Measurements from ENCODE around the gene ADGRG3. TPM values are rescaled to one million over a fixed set of nuclear protein-coding genes. Genes with fewer than 3 reads are reported as not detected.

The ADGRG3 gene
- total RNA-seq, 1 experiment from 2014 or later, result not detected

- Histone ChIP-seq H3K9me3 (ENCODE audit: control insufficient read depth in 1 of 2, insufficient read depth in 1 of 2, low read depth in 1 of 2, low read length in 2 of 2) (no peaks in the 10 kb centered on the region), H3K4me2 (ENCODE audit: low read length) (no peak overlapping the region), H3K79me2 (ENCODE audit: insufficient read depth, low read length) (no peaks in the 10 kb centered on the region), H3K4me3 (replicated peaks in 1 of 2; ENCODE audit: low read depth in 1 of 2, low read length in 2 of 2) (no peak overlapping the region), H3K27me3 (ENCODE audit: insufficient read depth, low read length) (peaks cover 6% of the 10 kb centered on the region; the same call in 1 of the 2 replicates), H3K36me3 (ENCODE audit: control insufficient read depth in 1 of 2, insufficient read depth in 2 of 2, low read length in 2 of 2) (no peaks in the 10 kb centered on the region), H3K9me2 (ENCODE audit: insufficient read depth) (no peaks in the 10 kb centered on the region), H3K4me1 (ENCODE audit: control insufficient read depth in 1 of 2, insufficient read depth in 2 of 2, low read length in 2 of 2) (peaks cover 10 to 29% of the 10 kb centered on the region in 2 experiments), H2AFZ (ENCODE audit: low read depth, low read length, poor library complexity, severe bottlenecking) (no peak overlapping the region), H4K20me1 (ENCODE audit: insufficient read depth) (no peaks in the 10 kb centered on the region), H3K27ac (ENCODE audit: low read depth, low read length) (no peak overlapping the region), H3K9ac (ENCODE audit: low read length) (no peak overlapping the region)
- no peak for TF ChIP-seq YY1 (IDR thresholded peaks at IDR 0.05; ENCODE audit: extremely low read depth, insufficient replicate concordance, low read depth, low read length)
- ATAC-seq (no peak), DNase-seq (ENCODE audit: low read depth, low spot score) (no peak)
- ChIA-PET RAD21 (ENCODE audit: low non-redundant PET in 1 of 2, low total read pairs in 2 of 2, uncharacterized antibody in 2 of 2, unreplicated experiment in 2 of 2) (no interaction called here), POLR2A (no interaction called here), CTCF (interaction anchor here (0.6 kb wide), 1 partner anchor 118 kb away, joined by 3 read pairs; no protein-coding TSS in a partner anchor)
- no TSS peak for BruUV-seq (replicated peaks)
- intact Hi-C loops (cut with micrococcal nuclease), result no loop called here
Measured at GRCh38 chr16:57672824-57673223, 4.7 kb downstream of the ADGRG3 start.

GRCh38 chr16:57675741-57676551, 7.8 kb downstream of the ADGRG3 start:
- BruUV-seq (replicated peaks), result no TSS peak
- Histone ChIP-seq H3K9me2 (ENCODE audit: insufficient read depth) (no peaks in the 10 kb centered on the region), H3K79me2 (ENCODE audit: insufficient read depth, low read length) (no peaks in the 10 kb centered on the region), H3K4me2 (ENCODE audit: low read length) (no peak overlapping the region), H4K20me1 (ENCODE audit: insufficient read depth) (no peaks in the 10 kb centered on the region), H3K9me3 (ENCODE audit: control insufficient read depth in 1 of 2, insufficient read depth in 1 of 2, low read depth in 1 of 2, low read length in 2 of 2) (no peaks in the 10 kb centered on the region), H3K4me1 (ENCODE audit: control insufficient read depth in 1 of 2, insufficient read depth in 2 of 2, low read length in 2 of 2) (peaks cover 8 to 16% of the 10 kb centered on the region in 2 experiments), H3K36me3 (ENCODE audit: control insufficient read depth in 1 of 2, insufficient read depth in 2 of 2, low read length in 2 of 2) (no peaks in the 10 kb centered on the region), H3K27me3 (ENCODE audit: insufficient read depth, low read length) (peaks cover 6% of the 10 kb centered on the region; the same call in 1 of the 2 replicates), H2AFZ (ENCODE audit: low read depth, low read length, poor library complexity, severe bottlenecking) (no peak overlapping the region), H3K9ac (ENCODE audit: low read length) (no peak overlapping the region), H3K27ac (ENCODE audit: low read depth, low read length) (no peak overlapping the region), H3K4me3 (replicated peaks in 1 of 2; ENCODE audit: low read depth in 1 of 2, low read length in 2 of 2) (no peak overlapping the region)
- TF ChIP-seq SP1 (IDR thresholded peaks at IDR 0.05; ENCODE audit: low read depth), result no peak
- TF ChIP-seq EZH2phosphoT487 (IDR thresholded peaks at IDR 0.05; ENCODE audit: borderline replicate concordance), result no peak
- TF ChIP-seq ZFX (IDR thresholded peaks at IDR 0.05), result no peak
- TF ChIP-seq MAX (IDR thresholded peaks at IDR 0.05), result no peak
- no peak for TF ChIP-seq EZH2 (IDR thresholded peaks at IDR 0.05)
- TF ChIP-seq POLR2A (IDR thresholded peaks at IDR 0.05; ENCODE audit: borderline replicate concordance, extremely low read depth, insufficient read depth, insufficient read length), result no peak
- no peak for TF ChIP-seq FOSL1 (IDR thresholded peaks at IDR 0.05; ENCODE audit: low read depth)
- TF ChIP-seq CBX3 (IDR thresholded peaks at IDR 0.05; ENCODE audit: low read depth), result no peak
- TF ChIP-seq POLR2AphosphoS5 (IDR thresholded peaks at IDR 0.05; ENCODE audit: low read depth, low read length), result no peak
- TF ChIP-seq SIN3A (IDR thresholded peaks at IDR 0.05; ENCODE audit: low read depth), result no peak
- no peak for TF ChIP-seq YY1 (IDR thresholded peaks at IDR 0.05; ENCODE audit: extremely low read depth, insufficient replicate concordance, low read depth, low read length)
- TF ChIP-seq CEBPB (IDR thresholded peaks at IDR 0.05; ENCODE audit: low read depth), result no peak
- no peak for TF ChIP-seq EGR1 (IDR thresholded peaks at IDR 0.05; ENCODE audit: low read depth)
- TF ChIP-seq TCF7L2 (IDR thresholded peaks at IDR 0.05; ENCODE audit: borderline replicate concordance, extremely low read depth, insufficient read depth, insufficient read length), result no peak
- no peak for TF ChIP-seq RAD21 (IDR thresholded peaks at IDR 0.05; ENCODE audit: low read depth)
- no peak for TF ChIP-seq SRF (IDR thresholded peaks at IDR 0.05; ENCODE audit: low read depth)
- TF ChIP-seq ELF1 (IDR thresholded peaks at IDR 0.05; ENCODE audit: borderline replicate concordance, low read depth), result no peak
- no peak for TF ChIP-seq ZBTB33 (IDR thresholded peaks at IDR 0.05; ENCODE audit: extremely low read depth, insufficient replicate concordance, low read length)
- TF ChIP-seq ZNF274 (IDR thresholded peaks at IDR 0.05; ENCODE audit: low read depth, low read length), result no peak
- POLR2A ChIA-PET, result no interaction called here
- no peak for ATAC-seq
- no peak for DNase-seq (ENCODE audit: low read depth, low spot score)
- CTCF ChIA-PET, result interaction anchor here (1.3 kb wide), 1 partner anchor 85 kb away, joined by 3 read pairs; no protein-coding TSS in a partner anchor
- intact Hi-C loops (cut with micrococcal nuclease), result no loop called here
- RAD21 ChIA-PET (ENCODE audit: low non-redundant PET in 1 of 2, low total read pairs in 2 of 2, uncharacterized antibody in 2 of 2, unreplicated experiment in 2 of 2), result no interaction called here

All from HCT116 (cell line).